Colonic mucosa (tissue), 4 donors: ENCODE data around the gene NARS2. TPM values are rescaled to one million over a fixed set of nuclear protein-coding genes. Genes with fewer than 3 reads are reported as not detected.

Experiments
- DNase-seq: peaks from one replicate; pipeline ENCODE4 v3.0.0-alpha.2; 2020
- H3K27ac ChIP-seq: fragments of 200-600 bp; one replicate; pipeline ENCODE4 v1.8.0; 2021
- H3K27me3 ChIP-seq: fragments of 200-600 bp; one replicate; pipeline ENCODE4 v1.8.0; 2021
- H3K36me3 ChIP-seq: fragments of 200-600 bp; one replicate; pipeline ENCODE4 v1.8.0; 2021
- H3K4me1 ChIP-seq: fragments of 200-600 bp; one replicate; pipeline ENCODE4 v1.8.0; 2021; ENCODE audit warnings: mild to moderate bottlenecking
- H3K4me3 ChIP-seq: fragments of 200-600 bp; one replicate; pipeline ENCODE4 v1.8.0; 2021
- H3K9ac ChIP-seq, 2 donors: one replicate each; pipeline ENCODE4 v1.7.0; 2013; ENCODE audit warnings: control low read depth in 2 of 2, low read depth in 2 of 2, low read length in 2 of 2
- H3K9me3 ChIP-seq: fragments of 200-600 bp; one replicate; pipeline ENCODE4 v1.8.0; 2021
- CTCF ChIP-seq: fragments of 200-600 bp; IDR thresholded peaks from one replicate; pipeline ENCODE4 v1.8.0; 2022; ENCODE audit warnings: antibody characterized with exemption, mild to moderate bottlenecking
- intact Hi-C: fragments of 100-400 bp; cut with DNase I; formaldehyde crosslinking; loops from one replicate; pipeline ENCODE4 v1.14.1; 2022
- total RNA-seq, 2 donors: library from RNA; stranded (reverse); fragmentation: NEBNext Ultra II Directional in 1 of 2; extraction: Animal tissue kit (Norgen Biotek cat#: 25700) in 1 of 2; gene quantifications; one replicate each; pipeline ENCODE4 v1.2.1, GENCODE V29; 2021
- donor health status: healthy.
- donor health status: DM: no; HTN: no; CAD: no.
- donor health status: DM: no; HTN: no; CAD: no.

The NARS2 gene
- total RNA-seq, 2 donors from 2014 or later: 15.0 to 23.7 TPM

GRCh38 chr11:78459738-78460137 lies 114.9 kb downstream of the NARS2 start:
- Histone ChIP-seq H3K4me1 (no peaks in the 10 kb centered on the region), H3K27ac (no peak overlapping the region), H3K9ac (no peak overlapping the region), H3K4me3 (no peak overlapping the region), H3K36me3 (no peaks in the 10 kb centered on the region), H3K27me3 (no peaks in the 10 kb centered on the region), H3K9me3 (no peaks in the 10 kb centered on the region)
- DNase-seq: no peak
- intact Hi-C loops: no loop called here
- no peak for TF ChIP-seq CTCF

DNA sequence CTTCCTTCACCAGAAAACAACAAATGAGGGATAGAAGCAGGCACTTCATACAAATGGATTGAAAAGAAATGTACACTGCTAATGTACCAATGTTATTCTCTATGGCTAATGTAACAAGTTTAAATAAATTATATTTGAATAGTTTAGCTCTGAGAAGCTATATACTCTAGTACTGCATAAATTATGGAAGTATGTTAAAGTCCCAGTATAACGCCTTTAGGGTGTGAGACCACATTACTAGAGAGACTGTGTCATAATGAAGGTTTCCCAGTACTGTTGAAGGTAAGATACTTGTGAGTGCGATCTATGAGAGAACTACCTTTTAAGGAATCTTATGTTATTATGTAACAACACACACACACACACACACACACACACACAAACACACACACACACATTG lies 117.2 kb downstream of the NARS2 start:
- no peak for DNase-seq
- no peak for TF ChIP-seq CTCF
- H3K4me3 ChIP-seq: no peak overlapping the region
- no peak overlapping the region for H3K27ac ChIP-seq
- H3K36me3 ChIP-seq: no peaks in the 10 kb centered on the region
- no peaks in the 10 kb centered on the region for H3K4me1 ChIP-seq
- intact Hi-C loops: no loop called here
- no peak overlapping the region for H3K9ac ChIP-seq
- no peaks in the 10 kb centered on the region for H3K9me3 ChIP-seq
- no peaks in the 10 kb centered on the region for H3K27me3 ChIP-seq

- Histone ChIP-seq H3K4me3 (no peak overlapping the region), H3K4me1 (no peaks in the 10 kb centered on the region), H3K27ac (no peak overlapping the region), H3K9me3 (no peaks in the 10 kb centered on the region), H3K27me3 (no peaks in the 10 kb centered on the region), H3K36me3 (no peaks in the 10 kb centered on the region), H3K9ac (no peak overlapping the region)
- DNase-seq: no peak
- intact Hi-C loops: no loop called here
- TF ChIP-seq CTCF: no peak
These were observed 121.3 kb downstream of the NARS2 start for GRCh38 chr11:78453140-78453935.

DNA sequence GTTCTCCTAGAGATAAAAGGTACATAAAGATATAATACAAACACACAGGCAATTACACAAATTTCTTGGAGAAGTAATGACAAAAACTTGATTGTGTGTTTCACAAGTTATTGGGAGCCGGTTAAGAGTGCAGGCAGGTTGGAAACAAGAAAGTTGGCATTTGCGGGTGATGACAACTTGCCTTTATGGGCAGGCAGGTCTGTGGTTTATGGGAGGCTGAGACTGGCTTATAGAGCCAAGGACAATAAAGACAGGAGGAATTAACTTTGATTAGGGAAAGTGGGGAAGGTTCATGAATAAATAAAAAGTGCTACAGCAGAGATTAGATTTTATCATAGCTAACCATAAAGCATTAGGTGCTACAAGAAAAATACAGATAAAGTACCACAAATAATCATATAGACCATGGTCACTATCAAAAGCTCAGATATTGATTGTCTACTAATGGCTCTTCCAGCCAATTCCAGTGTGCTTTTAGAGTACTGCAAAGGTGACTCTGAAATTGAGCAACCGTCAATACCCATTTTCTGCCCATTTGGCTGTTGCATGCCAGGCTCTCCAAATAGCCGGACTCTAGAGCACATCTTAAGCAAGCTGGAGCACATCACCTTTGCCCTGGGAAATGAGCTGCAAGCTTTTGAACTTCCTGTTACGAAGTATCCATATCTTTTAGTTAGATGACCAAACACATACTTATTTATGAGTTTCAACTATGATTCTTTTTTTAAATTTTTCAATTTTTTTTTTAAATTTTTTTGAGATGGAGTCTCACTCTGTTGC lies 123.1 kb downstream of the NARS2 start:
- no peaks in the 10 kb centered on the region for H3K36me3 ChIP-seq
- no peak for TF ChIP-seq CTCF
- H3K27ac ChIP-seq: no peak overlapping the region
- DNase-seq: peak; percentile 55
- H3K9me3 ChIP-seq: no peaks in the 10 kb centered on the region
- no peaks in the 10 kb centered on the region for H3K27me3 ChIP-seq
- intact Hi-C loops: no loop called here
- H3K4me3 ChIP-seq: no peak overlapping the region
- H3K4me1 ChIP-seq: no peaks in the 10 kb centered on the region
- no peak overlapping the region for H3K9ac ChIP-seq

DNA sequence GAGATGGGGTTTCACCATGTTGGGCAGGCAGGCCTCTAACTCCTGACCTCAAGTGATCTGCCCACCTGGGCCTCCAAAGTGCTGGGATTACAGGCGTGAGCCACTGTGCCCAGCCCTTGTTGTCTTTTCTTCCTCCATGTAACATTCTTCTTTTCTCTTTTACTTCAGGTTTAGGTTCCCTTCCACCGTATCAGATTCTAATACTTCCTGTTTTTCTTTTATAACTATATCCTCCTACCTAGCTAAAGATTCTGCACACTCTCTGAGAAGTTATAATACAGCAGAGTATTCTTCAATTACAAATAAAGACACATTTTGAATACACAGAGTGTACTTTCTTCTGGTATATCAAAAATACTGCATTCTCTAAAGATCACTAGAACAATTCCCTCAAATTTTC lies 123.8 kb downstream of the NARS2 start:
- no peak overlapping the region for H3K9ac ChIP-seq
- DNase-seq: no peak
- intact Hi-C loops: no loop called here
- H3K36me3 ChIP-seq: no peaks in the 10 kb centered on the region
- no peak overlapping the region for H3K27ac ChIP-seq
- no peak overlapping the region for H3K4me3 ChIP-seq
- no peak for TF ChIP-seq CTCF
- H3K27me3 ChIP-seq: no peaks in the 10 kb centered on the region
- H3K9me3 ChIP-seq: no peaks in the 10 kb centered on the region
- no peaks in the 10 kb centered on the region for H3K4me1 ChIP-seq
